ENCODE data around the gene GCSAM.

The GCSAM gene

GRCh38 chr3:112132975-112133448 is at the start of gene GCSAM:
Gene GCSAM (minus strand): TSS chr3:112133248. CDS start chr3:112133120, 128 bp downstream.
- no peak for DNase-seq

GRCh38 chr3:112175646-112176045 is 42.6 kb upstream of the GCSAM start:
- no peak for DNase-seq

GRCh38 chr3:112175037-112175436 is 42.0 kb upstream of the GCSAM start:
- DNase-seq: no peak

- no peak for DNase-seq
Measured at GRCh38 chr3:112171144-112171543, 38.1 kb upstream of the GCSAM start.

GRCh38 chr3:112170046-112170445 is 37.0 kb upstream of the GCSAM start:
- no peak for DNase-seq

GRCh38 chr3:112167758-112168157 is 34.7 kb upstream of the GCSAM start:
- DNase-seq: no peak

GRCh38 chr3:112149136-112149535 is 16.1 kb upstream of the GCSAM start:
- no peak for DNase-seq

GRCh38 chr3:112143689-112144088 is 10.6 kb upstream of the GCSAM start:
- DNase-seq: no peak

GRCh38 chr3:112143251-112143650 is 10.2 kb upstream of the GCSAM start:
- DNase-seq: no peak

GRCh38 chr3:112141293-112141692 is 8.2 kb upstream of the GCSAM start:
- no peak for DNase-seq

GRCh38 chr3:112140584-112140983 is 7.5 kb upstream of the GCSAM start:
- DNase-seq: no peak

- no peak for DNase-seq
Measured at GRCh38 chr3:112138219-112138969, 5.3 kb upstream of the GCSAM start.

- no peak for DNase-seq
Measured at GRCh38 chr3:112137781-112138180, 4.7 kb upstream of the GCSAM start.

- no peak for DNase-seq
Measured at GRCh38 chr3:112136959-112137693, 4.1 kb upstream of the GCSAM start.

GRCh38 chr3:112136046-112136445 is 3.0 kb upstream of the GCSAM start:
- no peak for DNase-seq

- DNase-seq: no peak
Measured at GRCh38 chr3:112134335-112135124, 1.5 kb upstream of the GCSAM start.

GRCh38 chr3:112133626-112134334 is 732 bp upstream of the GCSAM start:
- no peak for DNase-seq

GRCh38 chr3:112132554-112132953 is 494 bp downstream of the GCSAM start:
- DNase-seq: no peak

GRCh38 chr3:112132088-112132487 is 960 bp downstream of the GCSAM start:
- DNase-seq: no peak

- no peak for DNase-seq
Measured at GRCh38 chr3:112131111-112131510, 1.9 kb downstream of the GCSAM start.

GRCh38 chr3:112130638-112130993 is 2.4 kb downstream of the GCSAM start:
- DNase-seq: no peak

GRCh38 chr3:112129925-112130637 is 3.0 kb downstream of the GCSAM start:
- no peak for DNase-seq

Data from NCI-H2107 (cell line).